NCI-H2029 (cell line): ENCODE measurements around the gene CDH13.

ENCODE experiments used
- DNase-seq: peaks from one replicate; lab custom pipeline; 2025; lab: John Stamatoyannopoulos, UW

CDH13 gene

DNA sequence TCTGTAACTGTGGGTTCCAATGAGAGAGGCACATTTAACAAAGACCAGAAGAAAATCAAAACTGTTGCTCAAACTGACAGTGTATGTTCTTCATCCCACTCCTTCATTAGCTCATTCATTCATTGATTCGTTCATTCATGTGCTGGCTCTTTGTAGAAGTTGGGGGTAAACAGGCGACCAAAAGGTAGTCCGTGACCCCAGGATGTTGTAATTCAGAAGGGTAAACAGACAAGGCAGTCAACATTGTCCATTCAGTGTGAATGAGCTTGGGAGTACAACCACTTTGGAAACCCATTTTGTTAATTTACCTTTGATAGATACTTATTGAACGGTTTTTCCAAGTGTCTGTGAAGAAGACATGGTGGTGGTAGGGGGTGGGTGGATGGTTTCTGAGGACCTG, 26.1 kb downstream of the CDH13 start:
- DNase-seq: no peak

DNA sequence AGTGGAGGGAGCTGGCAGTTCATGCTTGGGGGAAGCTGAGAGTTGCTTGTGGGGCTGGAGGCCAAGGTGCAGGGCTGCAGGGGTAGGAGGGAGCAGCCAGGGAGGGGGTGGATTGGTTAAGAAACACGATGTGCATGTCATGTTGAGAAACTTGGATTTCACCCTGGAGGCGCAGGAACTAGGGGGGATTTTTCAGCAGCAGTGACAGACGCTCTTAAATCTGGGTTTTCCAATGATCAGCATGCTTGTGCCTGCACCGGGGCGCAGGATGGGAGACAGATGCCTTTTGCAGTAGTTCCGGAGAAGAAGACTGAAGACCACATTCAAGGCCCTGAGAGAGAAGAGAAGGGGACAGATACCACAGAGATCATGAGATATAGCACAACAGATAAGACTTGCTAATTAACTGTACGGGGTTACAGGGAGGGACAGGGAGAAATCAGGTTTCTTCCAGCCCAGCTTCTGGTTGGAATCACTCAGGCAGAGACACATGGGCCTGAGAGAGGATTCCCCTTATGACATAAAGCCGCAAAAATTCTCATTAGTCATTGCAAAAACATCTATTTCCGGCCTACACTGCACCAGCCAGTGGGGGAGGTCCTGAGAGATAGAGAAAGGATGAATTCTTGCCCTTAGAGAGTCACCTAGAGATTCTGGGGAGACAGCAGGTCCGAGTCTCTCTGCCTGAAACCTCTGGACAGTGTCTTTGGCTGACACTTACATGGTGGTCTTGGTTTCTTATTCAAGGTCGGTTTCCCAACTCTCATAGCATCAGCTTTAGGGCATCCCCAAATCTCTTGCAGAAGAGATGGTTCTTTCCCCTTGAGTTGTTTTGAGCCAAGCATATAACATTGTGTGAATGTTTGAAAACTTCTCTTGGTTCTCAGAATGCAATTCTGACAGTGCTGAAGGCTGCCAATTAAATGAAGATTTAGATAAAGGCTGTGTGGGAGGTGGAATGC, 27.1 kb downstream of the CDH13 start:
- no peak for DNase-seq

DNA sequence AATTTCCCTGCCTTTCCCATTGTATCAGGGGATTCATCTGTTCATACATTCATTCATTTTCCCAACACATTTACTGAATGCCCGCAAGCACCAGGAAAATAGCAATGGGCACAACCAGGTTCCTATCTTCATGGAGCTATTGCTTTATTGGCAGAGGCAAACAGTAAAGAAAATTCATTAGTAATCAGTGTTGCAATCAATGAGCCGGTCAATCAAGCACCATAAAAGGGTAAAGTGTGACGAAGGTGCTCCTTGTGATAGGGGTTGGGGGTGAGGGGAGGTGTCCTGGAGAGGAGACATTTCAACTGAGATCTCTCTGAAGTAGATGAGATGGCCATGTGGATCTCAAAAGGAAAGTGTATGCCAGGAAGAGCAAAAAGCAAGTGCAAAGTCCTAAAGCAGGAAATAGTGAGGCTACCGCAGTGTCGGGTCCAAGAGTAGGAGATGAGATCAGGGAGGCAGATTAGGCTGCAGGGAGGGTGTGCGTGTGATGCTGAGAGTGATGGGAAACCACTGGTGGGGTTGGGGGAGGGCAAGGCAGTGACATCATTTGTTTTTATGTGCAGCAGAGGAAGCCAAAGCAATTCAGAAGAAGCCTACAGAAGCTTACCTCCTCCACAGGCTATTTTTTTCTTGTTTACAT, 28.4 kb downstream of the CDH13 start:
- no peak for DNase-seq

DNA sequence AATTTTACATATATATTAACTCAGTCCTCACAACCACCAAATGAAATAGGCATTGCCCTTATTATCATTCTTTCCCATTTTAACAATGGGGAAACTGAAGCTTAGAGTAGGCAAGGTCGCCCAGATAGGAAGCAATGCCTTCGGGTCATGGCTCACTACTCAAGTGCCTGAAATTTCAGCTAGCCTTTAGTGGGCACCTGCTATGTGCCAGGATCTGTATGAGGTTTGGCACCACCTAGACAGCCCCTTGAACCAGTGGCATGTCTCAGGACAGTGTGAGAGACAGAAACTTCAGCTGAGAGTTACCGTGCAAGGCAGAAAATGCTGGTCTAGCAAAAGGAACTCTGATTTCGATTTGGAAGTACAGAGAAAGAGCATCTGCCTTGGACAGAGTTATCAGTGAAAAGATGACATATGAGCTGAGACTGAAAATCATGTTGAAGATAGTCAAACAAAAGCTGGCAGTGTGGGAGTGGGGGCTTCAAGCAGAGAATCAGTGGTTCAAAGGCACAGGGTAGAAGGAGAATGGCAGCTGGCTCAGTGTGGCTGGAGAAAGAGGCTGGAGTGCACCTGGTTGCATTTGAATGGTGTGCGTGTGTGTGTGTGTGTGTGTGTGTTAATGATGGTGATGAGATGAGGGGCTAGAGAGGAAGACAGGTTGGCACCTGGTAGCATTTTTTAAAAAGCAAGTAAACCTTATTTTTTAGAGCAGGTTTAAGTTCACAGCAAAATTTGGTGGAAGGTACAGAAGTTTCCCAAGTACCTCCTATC, 29.1 kb downstream of the CDH13 start:
- no peak for DNase-seq

DNA sequence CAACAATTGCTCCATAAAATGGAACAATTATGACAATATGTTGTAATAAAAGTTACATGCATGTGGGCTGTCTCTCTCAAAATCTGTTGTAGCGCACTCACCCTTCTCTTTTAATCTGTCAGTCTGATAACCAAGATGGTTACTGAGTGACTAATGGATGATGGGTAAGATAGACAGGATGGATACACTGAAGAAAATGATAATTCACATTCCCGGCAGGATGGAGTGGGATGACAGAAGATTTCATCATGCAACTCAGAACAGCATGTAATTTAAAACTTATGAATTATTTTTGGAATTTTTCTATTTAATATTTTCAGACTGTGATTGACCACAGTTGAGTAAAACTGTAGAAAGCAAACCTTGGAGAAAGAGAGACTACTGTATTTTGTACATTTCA, 30.5 kb downstream of the CDH13 start:
- no peak for DNase-seq

DNA sequence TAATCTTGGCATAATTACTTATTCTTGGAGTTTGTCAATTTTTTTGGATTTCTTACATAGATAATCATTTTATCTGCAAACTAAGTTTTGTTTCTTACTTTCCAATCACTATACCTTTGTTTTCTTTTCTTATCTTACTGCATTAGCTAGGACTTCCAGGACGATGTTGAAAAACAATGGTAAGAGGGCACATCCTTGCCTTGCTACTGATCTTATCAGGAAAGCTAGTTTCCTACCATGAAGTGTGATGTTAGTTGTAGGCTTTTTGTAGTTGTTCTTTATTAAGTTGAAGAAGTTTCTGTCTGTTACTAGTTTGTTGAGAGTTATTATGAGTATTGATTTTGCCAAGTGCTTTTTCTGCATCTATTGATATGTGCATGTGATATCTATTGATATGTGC, 31.0 kb downstream of the CDH13 start:
- DNase-seq: no peak

DNA sequence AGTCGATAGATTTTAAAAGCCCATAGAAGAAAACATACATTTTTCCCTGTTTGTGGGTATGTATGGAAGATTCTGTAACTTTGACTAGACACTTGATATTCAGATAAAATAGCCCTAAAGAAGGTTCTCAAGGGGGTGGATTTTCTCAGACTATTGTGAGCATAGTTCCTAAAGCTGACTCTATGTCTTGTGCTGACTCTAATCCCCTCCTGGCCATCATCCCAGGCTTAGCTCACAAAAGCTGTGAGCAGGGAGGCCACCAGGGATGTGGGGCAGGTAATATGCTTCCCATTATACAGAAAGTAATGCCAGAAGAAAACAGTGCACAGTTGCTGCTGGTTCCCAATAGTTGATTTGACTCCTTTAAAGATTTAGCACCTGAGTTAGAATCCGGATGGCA, 32.0 kb downstream of the CDH13 start:
- no peak for DNase-seq

DNA sequence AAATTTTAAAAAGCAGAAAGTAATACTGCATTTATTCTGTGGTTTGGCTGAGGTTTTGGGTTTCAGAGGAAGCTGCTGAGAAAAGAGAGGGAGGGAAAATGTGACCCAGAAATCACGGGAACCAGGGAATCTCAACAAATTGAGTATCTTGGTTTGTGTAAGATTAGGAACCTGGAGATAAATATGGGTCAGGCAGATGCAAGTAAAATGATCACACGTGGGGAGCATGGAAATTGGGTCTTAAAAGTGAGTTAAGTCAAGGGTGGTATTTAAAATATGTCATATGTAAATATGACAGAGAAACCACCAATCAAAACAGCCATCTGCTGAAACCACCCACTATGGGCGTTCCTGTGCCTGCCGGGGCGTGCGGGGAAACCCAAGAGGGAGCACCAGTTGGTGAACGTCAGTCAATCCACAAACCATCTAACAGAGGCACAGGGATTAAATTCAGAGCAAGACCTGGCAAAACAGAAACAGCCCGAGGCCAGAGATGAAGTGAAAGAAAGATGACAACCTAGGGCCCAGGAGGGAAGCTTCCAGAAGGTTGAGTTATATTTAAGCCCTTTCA, 33.4 kb downstream of the CDH13 start:
- no peak for DNase-seq

DNA sequence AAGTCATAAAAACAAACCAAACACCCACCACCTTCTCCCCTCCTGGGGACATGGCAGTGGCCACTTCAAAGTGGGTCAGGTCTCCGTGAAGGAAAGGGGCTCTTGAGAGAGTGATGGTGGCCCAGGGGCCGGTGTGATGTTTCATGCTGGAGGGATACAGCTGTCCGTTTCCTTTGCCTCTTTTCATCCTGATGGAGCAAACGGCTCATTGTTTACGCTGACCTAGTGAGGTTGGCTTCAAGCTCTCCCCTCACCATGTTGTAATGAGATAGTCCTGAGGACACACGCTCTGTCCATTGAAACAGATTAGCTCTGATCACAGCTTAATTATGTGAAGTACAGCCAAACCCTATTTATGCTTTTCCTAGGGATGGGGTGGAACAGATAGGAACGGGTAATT, 34.2 kb downstream of the CDH13 start:
- no peak for DNase-seq

DNA sequence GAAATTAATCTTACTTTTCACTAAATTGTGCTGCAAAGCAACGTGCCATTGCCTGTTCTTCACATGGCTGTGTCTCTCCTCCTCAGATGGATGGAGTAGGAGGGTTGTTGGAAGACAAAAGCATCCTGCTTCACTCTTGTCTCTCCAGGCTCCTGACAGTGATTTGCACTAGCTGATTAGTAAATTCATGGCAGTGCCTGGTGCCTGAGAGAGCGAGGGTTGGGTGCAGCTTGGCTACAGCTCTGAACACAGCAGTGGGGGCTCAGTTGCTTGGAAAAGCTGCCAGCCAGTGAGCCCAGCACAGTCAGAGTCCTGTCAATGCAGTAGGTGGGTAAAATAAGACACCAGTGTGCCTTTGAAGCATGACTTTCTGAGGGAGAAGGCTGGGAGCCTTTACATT, 37.4 kb downstream of the CDH13 start:
- DNase-seq: no peak

DNA sequence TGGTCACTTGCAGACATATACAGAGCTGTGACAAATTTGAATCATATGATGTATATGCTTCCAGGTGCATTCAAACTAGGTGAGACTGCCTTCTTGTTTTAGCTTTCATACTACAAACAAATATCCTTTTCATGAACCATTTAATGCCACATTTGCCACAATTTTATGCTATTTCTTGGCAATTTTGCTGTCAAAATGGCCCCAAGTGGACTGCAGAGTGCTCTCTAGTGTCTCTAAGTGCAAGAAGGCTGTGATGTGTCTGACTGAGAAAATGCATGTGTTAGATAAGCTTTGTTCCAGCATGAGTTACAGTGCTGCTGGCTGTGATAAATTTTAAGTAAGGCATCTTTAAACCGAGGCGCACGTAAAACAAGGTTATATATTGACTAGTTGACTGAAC, 38.3 kb downstream of the CDH13 start:
- DNase-seq: no peak

DNA sequence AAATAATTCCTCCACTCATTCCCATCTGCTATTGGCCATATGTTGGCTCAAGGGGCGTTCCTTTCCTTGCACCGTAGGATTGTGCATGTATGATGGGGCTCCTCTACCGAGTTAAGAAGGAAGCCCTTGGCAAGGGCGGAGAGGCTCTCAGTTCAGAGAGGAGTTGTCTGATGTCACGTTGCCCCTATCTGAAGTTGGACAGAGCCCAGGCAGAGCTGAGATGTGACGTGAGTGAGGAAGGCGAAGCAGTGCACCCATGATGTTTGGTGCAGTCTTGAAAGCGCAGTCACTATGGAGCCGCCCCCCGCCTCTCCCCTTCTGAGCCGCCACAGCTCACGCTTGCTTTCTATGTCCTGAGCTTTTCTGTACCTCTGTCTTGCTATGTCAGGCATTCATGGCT, 40.7 kb downstream of the CDH13 start:
- no peak for DNase-seq

DNA sequence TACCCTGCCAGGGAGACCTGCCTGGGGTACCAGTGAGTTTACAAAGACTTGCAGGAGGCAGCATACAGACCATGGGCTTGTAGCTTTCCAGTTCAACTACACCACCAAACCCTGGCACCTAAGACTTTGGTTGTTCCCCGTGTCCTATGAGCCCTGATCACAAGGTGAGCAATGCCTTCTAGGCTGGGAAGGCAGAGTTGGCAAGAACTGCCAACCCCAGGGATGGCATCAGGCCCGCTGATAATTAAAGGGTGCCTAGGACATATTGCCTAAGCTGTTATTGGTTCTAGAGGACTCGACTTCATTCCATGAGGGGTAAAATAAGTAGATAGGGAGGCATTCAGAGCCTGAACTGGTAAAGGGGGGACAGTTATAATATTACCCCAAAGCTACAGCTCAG, 41.3 kb downstream of the CDH13 start:
- no peak for DNase-seq

DNA sequence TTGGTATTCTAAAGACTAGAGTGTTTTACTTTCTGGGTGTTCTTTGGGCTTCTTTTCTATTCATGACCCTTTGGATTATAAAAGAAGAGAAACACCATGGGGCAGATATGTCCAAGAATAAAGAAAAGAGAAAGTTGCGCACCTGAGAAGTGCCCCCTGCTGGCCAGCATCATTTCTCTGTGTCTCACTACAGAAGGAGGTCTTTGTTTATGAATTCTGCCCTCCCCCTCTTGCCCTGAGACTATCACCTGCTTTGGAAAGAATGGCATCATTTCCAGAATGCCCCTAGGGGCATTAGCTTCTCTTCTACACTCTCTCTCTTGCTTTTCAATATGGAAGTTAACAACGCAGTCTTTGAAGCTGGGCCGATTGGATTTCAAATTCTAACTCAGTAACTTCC, 45.0 kb downstream of the CDH13 start:
- no peak for DNase-seq

DNA sequence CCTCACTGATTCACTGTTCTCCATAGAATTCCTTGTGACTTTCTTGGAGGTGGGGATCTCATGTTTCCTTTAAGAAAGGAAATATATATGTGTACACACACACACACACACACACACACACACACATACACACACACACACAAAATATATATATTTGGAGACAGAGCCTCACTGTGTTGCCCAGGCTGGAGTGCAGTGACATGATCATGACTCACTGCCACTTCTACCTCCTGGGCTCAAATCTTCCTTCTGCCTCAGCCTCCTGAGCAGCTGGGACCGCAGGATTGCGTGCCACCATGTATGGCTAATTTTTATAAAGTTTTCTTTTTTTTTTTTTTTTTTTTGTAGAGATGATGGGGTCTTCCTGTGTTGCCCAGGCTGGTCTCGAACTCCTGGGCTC, 45.9 kb downstream of the CDH13 start:
- no peak for DNase-seq

DNA sequence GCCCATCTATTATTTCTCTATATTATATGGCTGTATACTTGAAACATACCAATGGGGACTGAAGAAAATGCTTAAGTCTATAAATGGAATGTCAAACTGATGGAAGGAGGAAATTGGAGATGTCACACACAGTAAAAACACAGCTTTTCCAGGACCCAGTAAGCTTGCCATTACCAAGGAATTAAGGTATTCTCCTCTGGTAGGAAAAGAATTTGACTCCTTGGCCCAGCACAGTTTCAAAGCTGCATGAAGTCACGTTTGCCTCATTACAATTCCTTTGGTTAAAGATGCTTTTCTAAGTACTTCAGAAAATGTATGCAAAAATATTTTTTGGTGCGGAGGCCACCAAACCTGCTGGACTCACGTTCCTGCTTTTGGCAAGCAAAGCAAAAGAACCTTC, 48.5 kb downstream of the CDH13 start:
- DNase-seq: no peak

DNA sequence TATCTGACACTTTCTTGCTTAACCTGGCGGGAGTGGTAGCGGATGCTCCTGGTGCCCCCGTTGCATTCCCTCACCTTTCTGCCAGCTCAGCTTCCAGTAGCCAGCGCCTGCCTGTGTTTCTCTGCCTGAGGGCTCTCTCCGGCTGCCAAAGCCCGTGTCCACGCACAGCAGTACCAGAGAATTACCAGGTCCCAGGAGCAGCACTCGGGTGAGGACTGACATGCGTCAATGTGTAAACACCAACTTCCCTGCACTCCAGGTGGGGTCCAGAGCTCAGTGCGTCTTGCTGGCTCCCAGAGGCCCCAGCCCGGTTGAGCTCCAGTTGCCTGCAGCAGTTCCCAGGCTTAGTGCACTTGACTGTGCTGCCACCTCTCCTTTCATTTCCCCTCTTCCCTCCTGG, 54.8 kb downstream of the CDH13 start:
- DNase-seq: no peak

DNA sequence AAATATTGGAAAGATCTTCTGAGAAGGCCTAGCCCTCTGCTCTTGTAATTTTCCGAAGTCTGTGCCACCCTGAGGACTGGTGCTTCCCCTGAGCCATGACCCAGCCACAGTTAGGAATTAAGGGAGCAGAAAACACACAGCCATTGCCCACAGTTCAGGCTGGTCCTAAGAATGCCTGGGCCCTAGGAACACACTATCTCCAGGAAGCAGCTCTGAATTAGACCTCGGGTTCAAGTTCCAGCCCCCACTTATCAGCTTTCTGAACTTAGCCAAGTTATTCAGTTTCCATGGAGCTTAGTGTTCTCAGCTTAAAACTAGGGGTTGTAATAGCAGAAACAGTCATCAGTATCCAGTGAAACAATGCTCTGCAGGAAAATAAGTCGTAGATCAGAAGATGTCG, 56.0 kb downstream of the CDH13 start:
- no peak for DNase-seq

DNA sequence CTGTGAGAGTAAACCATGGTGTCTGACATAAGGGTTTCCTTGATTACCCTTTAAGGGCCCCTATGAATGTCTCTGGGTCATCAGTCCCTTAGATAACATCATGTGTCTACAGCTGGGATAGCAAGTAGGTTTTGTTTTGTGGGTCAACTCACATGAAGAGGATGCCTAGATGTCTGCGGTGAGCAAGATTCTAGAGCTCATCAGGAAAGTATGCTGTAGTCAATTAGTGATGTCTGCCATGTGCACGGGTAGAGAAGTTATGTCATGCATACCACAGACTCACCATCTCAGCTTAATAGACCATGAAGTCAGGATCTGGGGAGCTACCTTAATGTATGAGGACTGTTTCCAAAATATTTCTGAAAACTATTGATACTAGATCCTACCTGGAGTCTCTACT, 57.5 kb downstream of the CDH13 start:
- no peak for DNase-seq

DNA sequence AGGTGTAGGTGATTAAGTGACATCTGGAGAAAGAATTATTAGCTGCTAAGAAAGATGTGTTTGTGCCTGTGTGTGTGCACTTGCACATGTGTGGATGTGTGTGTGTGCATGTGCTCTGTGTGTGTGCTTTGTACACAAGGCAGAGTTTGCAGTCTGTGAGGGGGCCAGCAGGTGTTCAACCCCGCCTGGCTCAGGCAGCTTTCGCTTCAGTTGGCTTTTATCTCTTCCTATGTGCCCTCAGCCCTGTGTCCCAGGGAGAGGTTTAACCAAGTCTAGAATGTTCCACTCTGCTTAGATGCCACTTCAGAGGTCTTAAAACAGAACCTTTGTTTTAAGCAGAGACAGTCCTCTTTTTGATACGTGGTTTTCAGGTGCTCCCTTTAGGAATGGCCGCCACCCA, 58.8 kb downstream of the CDH13 start:
- DNase-seq: no peak

DNA sequence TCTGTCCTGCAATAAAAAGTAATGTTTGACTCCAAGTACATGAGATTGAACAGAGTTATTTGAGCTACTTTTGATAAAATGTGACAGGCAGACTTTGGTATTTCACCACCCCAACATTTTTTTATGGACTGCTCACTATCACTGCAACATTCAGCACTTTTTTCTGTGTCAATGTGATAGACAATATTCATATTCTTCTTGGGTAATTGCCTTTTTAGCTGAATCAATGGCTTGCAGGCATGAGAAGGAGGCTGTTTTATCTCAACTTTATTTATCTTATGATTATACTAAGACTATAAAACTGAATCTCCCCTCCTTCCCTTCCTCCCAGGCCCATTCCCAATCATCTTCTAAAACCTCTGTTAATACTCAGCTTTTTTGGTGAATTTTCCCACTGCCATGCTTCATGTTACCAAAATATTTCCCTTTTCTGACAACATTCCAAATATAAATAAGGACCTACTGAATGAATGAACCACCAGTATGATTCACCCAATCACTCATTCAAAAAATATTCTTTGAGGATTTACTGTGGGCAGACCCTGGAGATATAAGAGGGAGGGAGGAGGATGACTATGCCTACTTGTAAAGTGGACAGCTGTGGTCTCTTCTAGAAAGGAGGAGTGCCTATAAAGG, 67.6 kb downstream of the CDH13 start:
- no peak for DNase-seq

DNA sequence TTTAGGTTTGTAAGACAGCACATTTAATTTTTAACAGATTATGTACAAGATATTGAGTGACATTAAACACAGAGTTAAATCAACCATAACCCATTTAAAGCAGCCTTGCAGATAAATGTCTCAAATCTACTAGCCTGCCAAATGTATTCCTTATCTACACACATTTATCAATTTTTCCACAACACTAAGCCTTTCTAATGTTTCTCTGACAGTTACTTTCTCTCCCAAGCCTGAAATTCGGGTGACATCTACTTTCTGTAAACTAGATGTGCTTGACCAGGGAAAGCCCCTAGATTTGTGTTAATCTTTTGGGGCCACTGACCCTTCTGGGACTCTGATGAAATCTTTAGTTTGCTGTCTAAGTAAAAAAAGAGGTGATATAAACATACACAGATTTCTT, 69.0 kb downstream of the CDH13 start:
- no peak for DNase-seq
